Erythroblast (primary cell): ENCODE data around the gene SDF2L1.
"Not testable (repeated sequence)": the region's sequence is repeated elsewhere in the genome, so short reads cannot be mapped to it uniquely, and the experiment has no call there.

Source experiments
- DNase-seq, 2 experiments: peaks; one replicate each; lab custom pipeline; 2025; lab: John Stamatoyannopoulos, UW
- GATA1 ChIP-seq: IDR thresholded peaks from 2 replicates; pipeline ENCODE4 v1.6.1; 2011; ENCODE audit warnings: low read depth, mild to moderate bottlenecking, control low read depth, low read length, moderate library complexity
- POLR2A ChIP-seq: IDR thresholded peaks from 2 replicates; pipeline ENCODE4 v1.6.1; 2011; ENCODE audit warnings: mild to moderate bottlenecking, low read length

Gene SDF2L1

DNA sequence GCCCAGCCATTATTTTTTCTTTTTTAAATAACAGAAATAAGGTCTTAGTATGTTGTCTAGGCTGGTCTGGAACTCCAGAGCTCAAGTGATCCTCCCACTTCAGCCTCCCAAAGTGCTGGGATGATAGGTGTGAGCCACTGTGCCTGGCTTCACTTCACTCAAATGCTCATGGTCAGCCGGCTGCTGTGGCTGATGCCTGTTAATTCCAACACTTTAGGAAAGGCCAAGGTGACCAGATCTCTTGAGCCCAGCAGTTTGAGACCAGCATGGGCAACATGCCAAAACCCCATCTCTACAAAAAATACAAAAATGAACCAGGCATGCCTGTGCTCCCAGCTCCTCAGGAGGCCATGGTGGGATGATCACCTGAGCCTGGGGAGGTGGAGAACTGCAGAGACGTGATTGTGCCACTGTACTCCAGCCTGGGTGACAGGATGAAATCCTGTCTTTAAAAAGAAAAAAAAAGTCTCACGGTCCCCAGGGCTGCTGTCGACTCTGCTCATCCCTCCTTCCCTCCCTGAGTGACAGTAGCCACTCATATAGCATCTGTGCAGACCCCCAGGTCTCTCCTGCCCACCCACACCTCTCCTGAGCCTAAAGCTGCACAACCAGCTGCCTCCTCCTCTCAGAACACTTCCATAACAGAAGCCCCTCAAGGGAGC is 15.9 kb upstream of the SDF2L1 start:
- TF ChIP-seq GATA1 (no peak), POLR2A (no peak)

DNA sequence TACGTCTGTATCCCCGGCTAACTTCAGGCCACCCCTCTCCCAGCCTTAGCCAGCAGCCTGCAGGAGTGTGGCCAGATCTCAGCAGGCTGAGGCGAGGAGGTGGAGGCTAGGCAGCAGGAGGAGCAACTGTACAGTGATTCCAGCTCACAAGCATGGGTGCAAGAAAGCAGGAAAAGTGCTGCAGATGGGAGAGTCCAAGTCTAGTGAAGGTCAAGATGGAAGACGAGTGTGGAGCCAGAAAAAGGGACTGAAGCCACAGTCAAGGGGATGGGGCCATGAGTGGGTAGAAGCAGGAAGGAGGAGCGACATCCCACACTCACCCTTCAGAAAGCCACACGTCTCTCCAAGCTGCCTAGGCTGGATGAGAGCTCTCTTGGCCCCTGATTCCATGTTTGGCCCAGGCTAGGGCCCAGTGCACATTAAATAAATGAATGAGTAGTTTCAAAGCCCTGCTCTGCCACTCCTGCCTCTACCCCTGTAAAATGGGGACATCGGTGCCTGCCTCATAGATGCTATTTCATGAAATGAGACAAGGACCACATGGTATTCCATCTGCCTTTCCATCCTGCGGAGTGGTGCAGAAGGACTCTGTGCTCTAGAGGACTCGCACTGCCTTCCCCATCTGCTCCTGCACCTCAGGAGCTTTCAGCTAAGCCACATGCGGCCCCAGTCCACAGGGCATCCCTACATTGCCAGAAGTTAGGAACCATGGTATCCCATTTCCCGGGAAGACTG is 15.2 kb upstream of the SDF2L1 start:
- TF ChIP-seq GATA1 (no peak), POLR2A (peak; percentile 20)
- no peak for DNase-seq

More for the DNA sequence above, 15.9 kb upstream of the SDF2L1 start:
- no peak for DNase-seq

DNA sequence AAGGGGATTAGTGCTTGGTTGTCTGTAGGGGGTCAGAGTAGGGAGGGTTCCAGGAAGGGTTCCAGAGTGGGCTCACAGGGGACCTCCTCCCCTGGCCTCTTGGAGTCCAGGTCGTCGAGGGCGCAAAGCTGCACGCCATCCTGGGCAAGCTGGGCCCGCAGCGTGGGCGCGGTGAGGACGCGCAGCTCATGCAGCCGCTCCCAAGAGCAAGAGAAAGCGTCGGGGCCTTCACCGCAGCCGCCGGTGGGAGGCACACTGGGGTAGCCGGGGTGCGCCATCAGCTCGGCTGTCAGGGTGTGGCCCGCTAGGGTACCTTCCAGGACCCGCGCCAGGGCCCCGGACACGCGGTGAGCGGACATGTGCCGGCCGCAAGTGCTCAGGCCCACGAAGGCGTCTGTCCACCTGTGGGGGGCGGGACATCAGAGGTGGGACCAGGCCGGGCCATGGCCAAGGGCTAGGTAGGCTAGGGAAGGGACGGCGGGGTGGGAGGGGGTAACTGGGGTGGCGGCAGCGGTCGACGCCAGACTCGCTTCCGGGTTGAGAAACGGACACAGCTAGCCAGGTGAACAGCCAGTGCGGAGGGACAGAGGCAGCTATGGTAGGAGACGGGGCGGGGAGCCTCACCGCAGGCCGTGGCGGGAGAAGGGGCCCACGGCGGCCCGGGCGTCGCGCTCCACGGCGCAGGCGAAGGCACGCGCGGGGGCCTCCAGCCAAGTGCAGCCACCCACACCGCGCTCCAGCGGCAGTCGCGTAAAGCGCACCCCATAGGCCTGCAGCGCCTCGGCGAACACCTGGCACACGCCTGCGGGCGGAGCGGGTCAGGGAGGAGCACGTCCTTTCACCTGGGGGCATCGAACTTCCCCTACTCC is 13.5 kb upstream of the SDF2L1 start:
- no peak for TF ChIP-seq POLR2A
- no peak for TF ChIP-seq GATA1
- no peak for DNase-seq

- peak; percentile 77 for TF ChIP-seq POLR2A
- no peak for TF ChIP-seq GATA1
- peak; percentile 94 to 96 for DNase-seq
Measured at GRCh38 chr22:21629255-21630149, 12.6 kb upstream of the SDF2L1 start, which contains the start of gene YDJC. YDJC (minus strand) TSS chr22:21630022; CDS start chr22:21630014, 8 bp downstream.

- no peak for DNase-seq
- TF ChIP-seq POLR2A (no peak), GATA1 (no peak)
Measured at GRCh38 chr22:21631025-21631424, 11.1 kb upstream of the SDF2L1 start.

DNA sequence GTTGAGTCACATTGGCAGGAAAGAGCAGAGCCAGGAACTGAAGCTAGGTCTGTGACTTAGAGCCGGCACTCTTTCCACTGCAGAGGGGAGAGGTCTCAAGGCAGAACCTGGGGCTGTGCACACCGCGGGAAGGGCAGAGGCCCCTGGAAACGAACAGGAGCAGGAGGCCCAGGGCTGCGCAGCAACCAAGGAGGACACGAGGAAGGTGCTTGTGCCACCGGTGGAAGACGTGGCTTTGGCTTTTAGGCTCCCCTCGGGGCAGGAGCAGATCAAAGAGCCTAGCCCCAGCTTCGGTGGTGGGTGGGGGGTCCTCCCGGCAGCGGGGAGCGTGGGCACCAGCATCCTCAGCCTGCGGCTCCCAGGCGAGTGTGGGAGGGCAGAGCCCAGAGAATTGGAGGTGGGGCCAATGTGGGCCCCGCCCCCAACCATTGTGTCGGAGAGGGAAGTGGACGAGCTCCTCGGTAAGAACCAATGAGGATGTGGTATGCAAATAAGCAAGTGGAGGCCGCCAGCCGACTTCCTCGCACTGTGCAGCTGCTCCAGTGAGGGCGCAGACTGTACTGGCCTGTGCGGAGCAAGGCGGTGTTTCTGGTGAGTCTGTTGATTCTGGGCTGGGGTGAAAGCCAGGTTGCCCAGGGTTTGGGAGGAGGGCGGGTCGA is 9.7 kb upstream of the SDF2L1 start, which contains the start of gene CCDC116:
Gene CCDC116, plus strand, starts transcription at position 524 of the 659 bp plus-strand sequence. CDS start 422 bp downstream, outside the sequence.
- no peak for TF ChIP-seq GATA1
- no peak for TF ChIP-seq POLR2A
- peak in 1 of 2 experiments; percentile 44 for DNase-seq

DNA sequence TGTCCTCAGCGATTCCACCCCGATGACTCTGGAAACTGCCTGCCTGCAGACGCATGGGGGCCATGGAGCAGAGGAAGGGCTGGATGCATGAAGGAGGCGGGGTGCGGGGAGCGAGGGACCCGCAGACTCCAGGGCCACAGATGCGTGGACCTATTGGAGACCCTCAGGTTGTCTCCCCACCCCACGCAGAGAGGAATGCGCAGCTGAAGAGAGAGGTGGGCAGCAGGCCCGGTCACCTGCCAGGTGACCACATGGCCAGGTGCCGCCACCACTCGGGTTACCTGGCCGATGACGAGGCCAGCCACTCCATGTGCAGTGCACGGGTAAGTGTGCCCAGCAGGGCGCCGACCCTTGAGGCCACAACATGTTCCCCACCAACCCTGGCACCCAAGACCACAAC is 9.2 kb upstream of the SDF2L1 start:
- DNase-seq: no peak
- TF ChIP-seq POLR2A (no peak), GATA1 (no peak)

GRCh38 chr22:21633481-21633880 is 8.6 kb upstream of the SDF2L1 start:
- TF ChIP-seq GATA1: no peak
- TF ChIP-seq POLR2A: no peak
- no peak for DNase-seq

DNA sequence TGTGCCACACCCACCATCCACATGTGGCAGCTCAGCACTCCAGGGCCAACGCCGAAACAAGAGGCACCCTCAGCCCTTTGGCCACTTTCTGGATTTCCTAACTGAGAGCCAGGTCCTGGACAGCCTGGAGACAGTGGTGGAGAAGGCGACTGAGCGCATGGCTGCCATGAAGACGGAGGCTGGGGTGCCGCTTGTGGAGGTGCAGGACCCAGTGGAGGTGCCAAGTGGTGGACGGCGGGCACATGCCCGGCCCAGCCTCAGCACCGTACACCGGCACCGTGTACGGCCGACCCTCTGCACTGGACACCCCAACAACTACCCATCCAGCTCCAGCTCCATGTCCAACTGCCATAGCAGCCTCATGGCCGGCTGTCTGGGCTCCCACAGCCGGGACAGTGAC is 8.0 kb upstream of the SDF2L1 start:
- DNase-seq: no peak
- no peak for TF ChIP-seq GATA1
- TF ChIP-seq POLR2A: no peak

GRCh38 chr22:21634844-21635243 is 7.3 kb upstream of the SDF2L1 start:
- DNase-seq: no peak

GRCh38 chr22:21635771-21636510 is 6.2 kb upstream of the SDF2L1 start:
- TF ChIP-seq GATA1 (no peak), POLR2A (no peak)
- DNase-seq: no peak

More at GRCh38 chr22:21634844-21635243, 7.3 kb upstream of the SDF2L1 start:
- TF ChIP-seq GATA1: no peak
- TF ChIP-seq POLR2A: no peak

DNA sequence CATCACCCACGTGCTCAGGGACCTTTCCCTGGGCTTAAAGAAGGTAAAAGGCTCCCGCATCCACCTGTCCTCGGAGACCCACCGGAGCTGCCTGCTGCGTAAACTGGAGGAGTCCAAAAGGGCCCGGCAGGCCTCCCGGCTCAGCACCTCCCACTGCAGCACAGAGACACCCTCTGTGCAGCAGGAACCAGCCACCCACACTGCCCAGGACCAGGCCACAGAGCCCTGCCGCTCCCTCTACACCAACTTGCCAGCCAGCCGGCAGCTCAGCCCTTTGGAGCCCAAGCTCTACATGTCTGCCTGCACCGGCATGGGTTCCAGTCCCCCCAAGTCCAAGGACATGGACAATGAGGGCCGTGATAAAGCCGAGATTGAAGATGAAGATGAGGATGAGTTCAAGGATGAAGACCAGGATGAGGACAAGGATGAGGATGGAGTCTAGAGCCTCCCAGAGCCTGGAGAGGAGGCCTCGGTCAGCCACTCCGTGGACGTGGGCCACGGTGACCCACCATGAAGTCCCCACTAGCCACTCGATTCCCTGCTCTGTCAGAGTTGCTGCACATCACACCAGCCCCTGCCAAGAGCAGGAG is 5.4 kb upstream of the SDF2L1 start:
- TF ChIP-seq POLR2A (no peak), GATA1 (no peak)

GRCh38 chr22:21637450-21637849 is 4.7 kb upstream of the SDF2L1 start:
- DNase-seq: not testable (repeated sequence)

More for the DNA sequence above, 5.4 kb upstream of the SDF2L1 start:
- no peak for DNase-seq
